ENCODE measurements around the gene DHRS7C.

Gene DHRS7C

DNA sequence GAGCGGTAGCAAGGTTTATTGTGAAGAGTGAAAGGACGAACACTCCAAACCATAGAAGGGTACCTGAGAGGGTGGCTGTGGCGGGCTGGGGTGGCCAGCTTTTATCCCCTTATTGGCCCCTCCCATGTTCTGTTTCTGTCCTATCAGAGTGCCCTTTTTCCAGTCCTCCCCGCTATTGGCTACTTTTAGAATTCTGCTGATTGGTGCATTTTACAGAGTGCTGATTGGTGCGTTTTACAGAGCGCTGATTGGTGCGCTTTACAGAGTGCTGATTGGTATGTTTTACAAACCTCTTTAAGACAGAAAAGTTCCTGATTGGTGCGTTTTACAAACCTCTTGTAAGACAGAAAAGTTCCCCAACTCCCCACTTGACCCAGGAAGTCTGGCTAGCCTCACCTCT lies 18.0 kb upstream of the DHRS7C start:
- TF ChIP-seq, protein P1, sequence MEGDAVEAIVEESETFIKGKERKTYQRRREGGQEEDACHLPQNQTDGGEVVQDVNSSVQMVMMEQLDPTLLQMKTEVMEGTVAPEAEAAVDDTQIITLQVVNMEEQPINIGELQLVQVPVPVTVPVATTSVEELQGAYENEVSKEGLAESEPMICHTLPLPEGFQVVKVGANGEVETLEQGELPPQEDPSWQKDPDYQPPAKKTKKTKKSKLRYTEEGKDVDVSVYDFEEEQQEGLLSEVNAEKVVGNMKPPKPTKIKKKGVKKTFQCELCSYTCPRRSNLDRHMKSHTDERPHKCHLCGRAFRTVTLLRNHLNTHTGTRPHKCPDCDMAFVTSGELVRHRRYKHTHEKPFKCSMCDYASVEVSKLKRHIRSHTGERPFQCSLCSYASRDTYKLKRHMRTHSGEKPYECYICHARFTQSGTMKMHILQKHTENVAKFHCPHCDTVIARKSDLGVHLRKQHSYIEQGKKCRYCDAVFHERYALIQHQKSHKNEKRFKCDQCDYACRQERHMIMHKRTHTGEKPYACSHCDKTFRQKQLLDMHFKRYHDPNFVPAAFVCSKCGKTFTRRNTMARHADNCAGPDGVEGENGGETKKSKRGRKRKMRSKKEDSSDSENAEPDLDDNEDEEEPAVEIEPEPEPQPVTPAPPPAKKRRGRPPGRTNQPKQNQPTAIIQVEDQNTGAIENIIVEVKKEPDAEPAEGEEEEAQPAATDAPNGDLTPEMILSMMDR (IDR thresholded peaks at IDR 0.05; ENCODE audit: extremely low read depth, missing control alignments), result no peak
- DNase-seq (ENCODE audit: low spot score), result no peak

DNA sequence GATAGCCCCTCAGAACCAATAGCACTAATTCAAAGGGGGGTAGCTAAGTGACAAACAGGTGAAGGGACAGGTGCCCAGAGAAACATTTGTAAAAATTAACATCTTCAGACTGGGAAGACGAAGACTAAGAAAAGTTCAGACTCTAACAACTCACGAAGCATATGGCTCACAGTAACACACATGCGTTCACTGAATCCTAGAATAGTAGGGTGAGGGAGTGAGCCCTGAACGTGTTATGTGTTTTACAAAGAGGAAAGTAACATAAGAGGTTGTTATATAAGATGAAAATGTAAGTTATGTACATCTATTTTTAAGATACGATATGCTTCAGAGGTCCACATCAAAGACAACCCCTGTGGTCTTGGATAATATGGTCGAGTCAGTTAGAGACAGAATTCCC lies 15.3 kb upstream of the DHRS7C start:
- TF ChIP-seq, protein P1 (IDR thresholded peaks at IDR 0.05; ENCODE audit: extremely low read depth, missing control alignments), result no peak
- DNase-seq (ENCODE audit: low spot score), result no peak

DNA sequence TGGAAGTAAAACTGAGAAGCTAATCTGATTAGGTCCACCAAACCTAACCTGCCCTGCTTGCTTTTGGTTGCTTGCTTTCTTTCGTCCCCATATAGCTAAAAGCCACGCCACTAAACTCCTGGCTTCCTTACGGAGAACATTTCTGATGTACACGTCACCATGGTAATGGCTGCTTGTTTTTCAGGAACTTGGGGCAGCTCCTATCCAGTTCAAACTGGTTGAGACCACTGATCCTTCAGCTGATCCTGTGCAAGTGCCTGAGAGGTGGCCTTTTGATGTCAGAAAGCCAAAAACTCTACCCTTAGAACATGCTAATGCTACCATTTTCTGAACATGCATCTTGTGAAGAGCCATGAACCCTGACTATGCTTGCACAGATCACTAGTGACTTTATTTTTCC lies 14.4 kb upstream of the DHRS7C start:
- TF ChIP-seq, protein P1 (IDR thresholded peaks at IDR 0.05; ENCODE audit: extremely low read depth, missing control alignments), result no peak
- DNase-seq (ENCODE audit: low spot score), result no peak

DNA sequence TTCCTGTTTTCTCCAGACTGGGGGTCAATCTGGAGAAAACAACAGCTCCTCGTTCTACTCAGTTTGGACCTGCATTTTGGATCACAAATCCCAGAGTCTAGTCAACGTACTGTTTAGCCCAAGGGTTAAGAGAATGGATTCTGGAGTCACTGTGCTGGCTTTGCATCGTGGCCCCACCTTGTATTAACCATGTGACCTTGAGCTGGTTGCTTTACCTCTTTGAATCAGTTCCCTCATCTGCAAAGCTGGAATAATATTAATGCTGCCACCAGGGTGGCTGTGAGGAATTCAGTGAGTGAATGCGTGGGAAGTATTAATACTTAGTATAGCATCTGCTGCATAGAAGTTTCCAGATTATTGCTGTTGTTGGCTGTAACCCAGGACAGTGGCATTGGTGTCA lies 11.3 kb upstream of the DHRS7C start:
- no peak for DNase-seq (ENCODE audit: low spot score)
- TF ChIP-seq, protein P1 (IDR thresholded peaks at IDR 0.05; ENCODE audit: extremely low read depth, missing control alignments), result no peak

DNA sequence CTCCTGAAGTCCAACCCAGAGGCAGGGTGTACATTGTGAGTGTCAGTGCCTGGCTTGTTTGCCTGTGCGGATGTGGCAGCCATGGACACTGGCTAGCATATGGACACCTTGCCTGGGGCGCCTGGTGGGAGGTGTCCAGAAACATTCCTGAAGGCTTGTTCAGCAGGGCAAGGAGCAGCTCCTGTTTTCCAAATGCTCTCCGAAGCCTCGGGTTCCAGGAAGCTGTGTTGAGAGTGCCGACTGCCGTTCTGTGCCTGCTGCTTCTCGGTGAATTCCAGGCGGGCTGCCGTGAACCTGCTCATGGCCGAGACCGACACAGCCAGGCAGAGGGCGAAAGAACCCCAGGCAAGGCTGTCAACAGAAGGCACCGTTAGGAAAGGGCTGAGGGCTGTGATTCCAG lies 10.9 kb upstream of the DHRS7C start:
- TF ChIP-seq, protein P1 (IDR thresholded peaks at IDR 0.05; ENCODE audit: extremely low read depth, missing control alignments), result no peak
- no peak for DNase-seq (ENCODE audit: low spot score)

DNA sequence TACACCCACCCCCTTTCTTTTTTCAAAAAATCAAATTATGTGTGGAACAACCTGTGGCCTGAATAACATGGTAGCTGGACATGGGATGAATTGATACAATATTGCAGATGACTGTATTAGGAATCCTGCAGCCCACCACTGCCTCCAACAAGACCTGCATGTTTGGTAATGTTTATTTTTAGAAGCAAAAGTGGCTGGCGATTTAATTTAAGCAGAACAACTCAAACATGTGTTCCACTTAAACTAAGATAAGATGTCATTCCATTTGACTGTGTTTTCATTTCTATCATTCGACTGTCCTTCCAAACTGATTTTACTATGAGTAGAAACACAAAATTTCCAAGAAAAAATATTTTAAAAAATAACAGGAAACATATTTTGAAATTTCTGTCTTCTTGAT lies 10.1 kb upstream of the DHRS7C start:
- TF ChIP-seq, protein P1 (IDR thresholded peaks at IDR 0.05; ENCODE audit: extremely low read depth, missing control alignments), result no peak
- DNase-seq (ENCODE audit: low spot score), result no peak

DNA sequence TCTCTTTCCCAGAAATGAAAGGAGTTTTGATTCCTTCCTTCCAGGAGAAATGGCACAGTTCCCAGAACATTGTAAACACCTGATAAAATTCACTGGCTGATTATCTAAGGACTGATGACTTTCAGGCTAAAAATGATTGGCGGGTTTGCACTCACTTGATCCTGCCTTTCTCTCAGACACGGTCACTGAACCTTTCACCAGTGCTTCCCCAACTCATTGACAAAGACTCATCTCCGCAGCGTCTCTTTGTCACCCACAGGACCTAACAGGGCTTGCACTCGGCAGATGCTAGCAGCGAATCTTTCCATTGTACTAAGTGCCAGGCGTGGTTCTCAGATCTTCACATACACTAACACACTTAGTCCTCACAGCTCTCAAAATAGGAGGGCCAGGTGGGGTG lies 7.3 kb upstream of the DHRS7C start:
- TF ChIP-seq, protein P1 (IDR thresholded peaks at IDR 0.05; ENCODE audit: extremely low read depth, missing control alignments), result no peak
- DNase-seq (ENCODE audit: low spot score), result no peak

Data from GM20000 (cell line).